GM19099 (cell line): ENCODE results near the gene PLGRKT.
"Not testable (repeated sequence)": the region's sequence is repeated elsewhere in the genome, so short reads cannot be mapped to it uniquely, and the experiment has no call there.

Source experiments
- POLR2A ChIP-seq: IDR thresholded peaks from 3 replicates; pipeline ENCODE4 v1.6.1; 2011; ENCODE audit warnings: low read depth; ENCODE audit not compliant: insufficient read length; ENCODE audit errors: extremely low read depth

Gene PLGRKT

GRCh38 chr9:5360341-5360740, 77.4 kb downstream of the PLGRKT start:
- no peak for TF ChIP-seq POLR2A

DNA sequence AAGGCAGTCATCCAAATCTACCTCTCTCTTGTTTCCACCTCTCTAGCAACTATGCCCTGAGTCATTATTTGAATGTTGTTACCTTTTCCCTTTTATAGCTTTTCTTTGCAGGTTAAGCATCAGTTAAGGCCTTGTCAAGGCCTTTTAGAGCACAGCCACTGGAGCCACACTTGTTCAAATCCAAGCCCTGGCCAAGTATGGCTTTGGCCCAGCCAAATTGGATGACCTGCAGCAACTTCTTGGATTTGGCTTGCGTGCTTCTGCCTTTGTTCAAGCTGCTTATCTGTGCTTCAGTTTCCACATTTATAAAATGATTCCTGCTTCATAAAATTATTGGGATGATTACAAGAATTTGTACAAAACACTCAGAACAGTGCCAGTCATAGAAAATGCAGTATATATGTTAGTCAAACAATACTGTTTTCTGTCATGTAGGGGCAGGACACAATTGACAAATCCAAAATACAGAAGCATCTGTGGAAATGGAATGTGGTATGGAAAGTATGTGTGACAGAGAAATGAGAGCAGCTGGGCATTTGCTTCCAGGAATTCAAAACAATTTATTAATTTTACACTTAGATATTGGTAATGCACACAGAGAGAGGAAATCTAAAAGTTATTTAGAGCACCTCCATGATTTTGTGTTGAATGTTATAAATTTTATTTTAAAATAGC, 80.2 kb downstream of the PLGRKT start:
- no peak for TF ChIP-seq POLR2A

GRCh38 chr9:5355817-5356216, 81.9 kb downstream of the PLGRKT start:
- TF ChIP-seq POLR2A = no peak

DNA sequence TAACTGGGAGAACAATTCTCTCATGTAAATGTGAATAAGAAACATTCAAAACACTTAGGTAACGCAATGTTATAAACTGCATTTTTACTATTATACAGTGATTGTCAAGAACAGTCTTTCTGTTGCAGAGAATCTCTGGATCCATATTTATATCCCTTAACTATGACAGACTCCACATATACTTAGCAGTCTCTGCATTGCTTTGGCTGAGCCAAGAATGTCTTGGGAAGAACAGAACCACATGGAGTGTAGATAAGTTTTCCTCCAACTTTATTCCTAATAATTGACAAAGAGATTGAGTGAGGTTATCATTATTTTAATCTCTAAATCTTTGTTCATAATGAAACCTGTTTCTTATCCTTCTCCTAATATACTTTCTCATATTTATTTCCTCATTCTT, 82.5 kb downstream of the PLGRKT start:
- no peak for TF ChIP-seq POLR2A

- no peak for TF ChIP-seq POLR2A
These were observed 83.5 kb downstream of the PLGRKT start for GRCh38 chr9:5354184-5354583.

- TF ChIP-seq POLR2A = no peak
These were observed 85.0 kb downstream of the PLGRKT start for GRCh38 chr9:5352637-5353248.

- TF ChIP-seq POLR2A = not testable (repeated sequence)
These were observed 98.4 kb downstream of the PLGRKT start, which contains the start of gene RLN1 for GRCh38 chr9:5338992-5339981. Gene RLN1, minus strand, starts transcription at chr9:5339876. Its CDS starts 130 bp downstream, at chr9:5339746.

DNA sequence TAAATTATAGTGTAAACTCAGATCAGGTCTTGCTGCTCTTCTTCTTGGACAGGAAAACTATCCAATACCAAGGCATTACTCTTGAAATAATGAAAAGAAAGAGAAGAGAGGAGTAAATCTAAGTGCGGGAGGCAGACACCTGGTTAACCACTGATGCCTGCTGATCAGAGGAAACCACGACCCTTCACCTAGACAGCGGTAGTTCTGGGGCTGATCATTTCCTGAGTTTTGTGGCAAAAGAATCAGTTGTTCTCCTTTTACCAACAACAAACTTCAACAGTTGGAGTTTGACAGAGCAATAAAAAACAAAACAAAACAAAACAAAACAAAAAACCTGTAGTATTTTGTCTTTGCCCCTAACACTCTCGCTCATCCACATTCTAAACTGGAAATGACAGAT, 101.0 kb downstream of the PLGRKT start:
- no peak for TF ChIP-seq POLR2A

- TF ChIP-seq POLR2A = no peak
These were observed 110.7 kb downstream of the PLGRKT start for GRCh38 chr9:5326893-5327548.

GRCh38 chr9:5326187-5326586, 111.5 kb downstream of the PLGRKT start:
- no peak for TF ChIP-seq POLR2A

GRCh38 chr9:5321058-5321457, 116.7 kb downstream of the PLGRKT start:
- no peak for TF ChIP-seq POLR2A

DNA sequence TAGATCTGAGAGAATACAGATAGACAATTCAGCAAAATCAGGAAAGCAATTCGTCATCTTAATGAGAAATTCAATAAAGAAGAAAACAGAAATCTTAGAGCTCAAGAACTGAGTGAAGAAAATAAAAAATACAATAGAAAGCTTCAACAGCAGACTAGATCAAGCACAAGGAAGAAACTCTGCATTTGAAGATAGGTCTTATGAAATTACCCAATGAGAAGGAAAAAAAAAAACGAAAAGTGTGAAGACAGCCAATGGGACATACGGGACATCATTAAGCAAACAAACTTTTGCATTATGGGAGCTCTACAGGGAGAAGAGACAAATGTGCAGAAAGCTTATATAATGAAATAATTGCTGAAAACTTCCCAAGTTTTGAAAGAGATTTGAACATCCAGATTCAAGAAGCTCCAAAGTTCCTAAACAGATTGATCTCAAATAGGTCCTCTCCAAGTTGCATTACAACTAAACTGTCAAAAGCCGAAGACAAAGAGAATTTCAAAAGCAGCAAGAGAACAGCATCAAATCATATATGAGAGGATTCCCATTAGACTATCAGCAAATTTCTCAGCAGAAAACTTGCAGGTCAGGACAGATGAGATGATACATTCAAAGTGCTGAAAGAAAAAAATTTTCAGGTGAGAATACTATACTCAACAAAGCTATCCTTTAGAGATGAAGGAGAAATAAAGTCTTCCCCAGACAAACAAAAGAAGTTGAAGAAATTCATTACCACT, 122.4 kb downstream of the PLGRKT start:
- TF ChIP-seq POLR2A = no peak

- TF ChIP-seq POLR2A = no peak
These were observed 126.9 kb downstream of the PLGRKT start for GRCh38 chr9:5310851-5311250.
